ENCODE results near the gene BICDL2. TPM values are rescaled to one million over a fixed set of nuclear protein-coding genes. Genes with fewer than 3 reads are reported as not detected.

Gene BICDL2
- total and polyA plus RNA-seq, 2 of the 8 experiments (the other 6 are each of a cell fraction or from before 2014, with no cell fraction given), result 7.3 to 15.9 TPM

- no peak for TF ChIP-seq CTCF (IDR thresholded peaks at IDR 0.05; ENCODE audit: control extremely low read depth in 1 of 3, insufficient read depth in 1 of 3, low read depth in 1 of 3, low read length in 3 of 3)
- TF ChIP-seq GABPA (IDR thresholded peaks at IDR 0.05; ENCODE audit: borderline replicate concordance, insufficient read depth, low read length), result no peak
- no peak for TF ChIP-seq POU5F1 (IDR thresholded peaks at IDR 0.05; ENCODE audit: low read depth, low read length)
- no peak for TF ChIP-seq CHD1 (IDR thresholded peaks at IDR 0.05; ENCODE audit: low read depth, low read length)
Observed at GRCh38 chr16:3084969-3085670, 48.4 kb upstream of the BICDL2 start (continued).

All from H1 (cell line).